IMR-90 (cell line): ENCODE measurements around the gene TCHH. TPM values are rescaled to one million over a fixed set of nuclear protein-coding genes. Genes with fewer than 3 reads are reported as not detected.

ENCODE experiments used
- ATAC-seq: fragments of 200-7000 bp; cut with Tn5 transposase; 2 replicates; pipeline ENCODE4 v1.9.1; 2020; ENCODE audit warnings: low read depth, mild to moderate bottlenecking, moderate library complexity
- BruUV-seq: library from RNA; stranded (reverse); fragments of 400-500 nt; replicated peaks from 2 replicates; lab custom pipeline; 2021; lab: Mats Ljungman, UMichigan
- CTCF ChIA-PET: fragments of 300-600 bp; formaldehyde crosslinking; extraction: SDS; loops from one replicate; lab custom pipeline; 2021; ENCODE audit warnings: antibody characterized with exemption; lab: Yijun Ruan, JAX
- POLR2A ChIA-PET: fragments of 300-600 bp; sonication (Branson Sonifier 250); formaldehyde crosslinking; loops from one replicate; lab custom pipeline; 2022; ENCODE audit warnings: antibody characterized with exemption; ENCODE audit not compliant: unreplicated experiment; lab: Charles Lee
- DNase-seq: peaks from one replicate; pipeline ENCODE4 v3.0.0; 2013
- H2AFZ ChIP-seq: replicated peaks from 2 replicates; pipeline ENCODE3; 2013; ENCODE audit warnings: low read length, mild to moderate bottlenecking; ENCODE audit not compliant: poor library complexity
- H2AK5ac ChIP-seq: 2 replicates; pipeline ENCODE4 v1.6.1; 2013; ENCODE audit warnings: low read depth, low read length, inconsistent platforms
- H2AK9ac ChIP-seq: replicated peaks from 2 replicates; pipeline ENCODE3; 2013; ENCODE audit warnings: mild to moderate bottlenecking, low read depth, low read length, moderate library complexity; ENCODE audit not compliant: poor library complexity
- H2BK120ac ChIP-seq: 2 replicates; pipeline ENCODE4 v1.6.1; 2013; ENCODE audit warnings: low read depth, low read length, inconsistent platforms
- H2BK15ac ChIP-seq: 3 replicates; pipeline ENCODE4 v1.6.1; 2013; ENCODE audit warnings: low read depth, low read length, inconsistent platforms
- H2BK20ac ChIP-seq: 2 replicates; pipeline ENCODE4 v1.6.1; 2013; ENCODE audit warnings: low read depth, mild to moderate bottlenecking, inconsistent platforms, low read length, moderate library complexity
- H2BK5ac ChIP-seq: 2 replicates; pipeline ENCODE4 v1.6.1; 2013; ENCODE audit warnings: mild to moderate bottlenecking, low read depth, low read length, inconsistent platforms; ENCODE audit not compliant: poor library complexity, severe bottlenecking
- H3K14ac ChIP-seq: replicated peaks from 2 replicates; pipeline ENCODE4 v1.6.1; 2013; ENCODE audit warnings: low read depth, low read length, inconsistent platforms
- H3K18ac ChIP-seq: 2 replicates; pipeline ENCODE4 v1.6.1; 2013; ENCODE audit warnings: low read depth, low read length, control low read depth
- H3K23ac ChIP-seq: 2 replicates; pipeline ENCODE4 v1.6.1; 2013; ENCODE audit warnings: low read depth, low read length, inconsistent platforms
- H3K27ac ChIP-seq: 2 replicates; pipeline ENCODE4 v1.5.1; 2013; ENCODE audit warnings: mild to moderate bottlenecking, control low read depth, low read length; ENCODE audit not compliant: insufficient read depth
- H3K27me3 ChIP-seq: 2 replicates; pipeline ENCODE4 v1.6.1; 2013; ENCODE audit warnings: low read length; ENCODE audit not compliant: control insufficient read depth, insufficient read depth
- H3K36me3 ChIP-seq: 2 replicates; pipeline ENCODE4 v1.6.1; 2013; ENCODE audit warnings: low read length, mixed read lengths; ENCODE audit not compliant: control insufficient read depth, insufficient read depth
- H3K4ac ChIP-seq: 2 replicates; pipeline ENCODE4 v1.6.1; 2013; ENCODE audit warnings: low read depth, low read length, inconsistent platforms
- H3K4me1 ChIP-seq: 2 replicates; pipeline ENCODE4 v1.6.1; 2013; ENCODE audit warnings: low read length, mixed read lengths; ENCODE audit not compliant: control insufficient read depth, insufficient read depth
- H3K4me2 ChIP-seq: 2 replicates; pipeline ENCODE4 v1.6.1; 2013; ENCODE audit warnings: low read depth, mild to moderate bottlenecking, control low read depth, low read length, moderate library complexity
- H3K4me3 ChIP-seq: 2 replicates; pipeline ENCODE4 v1.5.1; 2013; ENCODE audit warnings: low read depth, mild to moderate bottlenecking, control low read depth, low read length, moderate library complexity; ENCODE audit not compliant: insufficient read depth
- H3K56ac ChIP-seq: 2 replicates; pipeline ENCODE4 v1.6.1; 2013; ENCODE audit warnings: low read length, inconsistent platforms; ENCODE audit not compliant: insufficient read depth; ENCODE audit errors: extremely low read depth
- H3K79me1 ChIP-seq, 2 experiments: 2 replicates each; pipeline ENCODE4 v1.6.1; 2013; ENCODE audit warnings: low read length in 2 of 2, inconsistent platforms in 1 of 2, low read depth in 1 of 2
- H3K9ac ChIP-seq: 2 replicates; pipeline ENCODE4 v1.6.1; 2013; ENCODE audit warnings: low read depth, low read length, control low read depth
- H3K9me1 ChIP-seq: 2 replicates; pipeline ENCODE4 v1.6.1; 2013; ENCODE audit warnings: low read length, inconsistent platforms; ENCODE audit not compliant: insufficient read depth
- H3K9me3 ChIP-seq: 2 replicates; pipeline ENCODE4 v1.6.1; 2013; ENCODE audit warnings: low read length; ENCODE audit not compliant: control insufficient read depth, insufficient read depth
- H4K20me1 ChIP-seq: 2 replicates; pipeline ENCODE4 v1.6.1; 2013; ENCODE audit warnings: low read length, inconsistent platforms; ENCODE audit not compliant: insufficient read depth
- H4K5ac ChIP-seq: 2 replicates; pipeline ENCODE4 v1.6.1; 2013; ENCODE audit warnings: mild to moderate bottlenecking, low read depth, low read length, control low read depth
- H4K8ac ChIP-seq, 2 experiments: 2 replicates each; pipeline ENCODE4 v1.6.1; 2013; ENCODE audit warnings: low read depth in 2 of 2, low read length in 2 of 2, control low read depth in 1 of 2, inconsistent platforms in 1 of 2
- H4K91ac ChIP-seq: 2 replicates; pipeline ENCODE4 v1.6.1; 2013; ENCODE audit warnings: low read depth, low read length, inconsistent platforms; ENCODE audit not compliant: insufficient read depth
- BHLHE40 ChIP-seq: fragments of 150-350 bp; IDR thresholded peaks from 2 replicates; pipeline ENCODE4 v1.6.1; 2016; ENCODE audit warnings: mild to moderate bottlenecking, low read depth, low read length
- CEBPB ChIP-seq: IDR thresholded peaks from 2 replicates; pipeline ENCODE4 v1.6.1; 2012; ENCODE audit warnings: low read depth, low read length, improper control_type of control experiment
- CHD1 ChIP-seq: IDR thresholded peaks from 2 replicates; pipeline ENCODE4 v1.6.1; 2012; ENCODE audit warnings: low read depth, low read length, improper control_type of control experiment
- FOS ChIP-seq: fragments of 150-350 bp; IDR thresholded peaks from 2 replicates; pipeline ENCODE4 v1.6.1; 2016; ENCODE audit warnings: low read depth, low read length
- MAFK ChIP-seq: IDR thresholded peaks from 2 replicates; pipeline ENCODE4 v1.6.1; 2012; ENCODE audit warnings: low read depth, low read length, improper control_type of control experiment
- MAZ ChIP-seq: IDR thresholded peaks from 2 replicates; pipeline ENCODE4 v1.6.1; 2012; ENCODE audit warnings: low read depth, mild to moderate bottlenecking, low read length, improper control_type of control experiment, moderate library complexity, borderline replicate concordance
- MXI1 ChIP-seq: IDR thresholded peaks from 2 replicates; pipeline ENCODE4 v1.6.1; 2012; ENCODE audit warnings: low read depth, mild to moderate bottlenecking, low read length, moderate library complexity, borderline replicate concordance
- NFE2L2 ChIP-seq: fragments of 150-350 bp; IDR thresholded peaks from 2 replicates; pipeline ENCODE4 v1.6.1; 2016; ENCODE audit warnings: low read depth, mild to moderate bottlenecking, low read length
- RFX5 ChIP-seq: IDR thresholded peaks from 2 replicates; pipeline ENCODE4 v1.8.0; 2012; ENCODE audit warnings: low read depth, mild to moderate bottlenecking, low read length, moderate library complexity
- SMC3 ChIP-seq: fragments of 150-350 bp; IDR thresholded peaks from 2 replicates; pipeline ENCODE4 v1.6.1; 2016; ENCODE audit warnings: low read depth, mild to moderate bottlenecking, antibody characterized with exemption, low read length, moderate library complexity
- WGBS, 2 experiments: methylation state at CpG; one replicate each; pipeline versions ENCODE4 v1.1.5 to v1.1.7; 2013; ENCODE audit warnings: missing lambda C conversion rate in 2 of 2; ENCODE audit not compliant: insufficient read length in 1 of 2; ENCODE audit errors: extremely low coverage in 2 of 2; 5-methylcytosine and 5-hydroxymethylcytosine counted together
- dilution Hi-C: fragments of 300-500 bp; cut with HindIII; formaldehyde crosslinking; loops from one replicate; pipeline ENCODE4 v1.14.3; 2018; ENCODE audit warnings: low sequenced_read_pairs; ENCODE audit not compliant: unreplicated experiment
- in situ Hi-C: fragments of 300-500 bp; cut with MboI; formaldehyde crosslinking; loops from 3 replicates; pipeline ENCODE4 v1.14.3; 2019; ENCODE audit warnings: low sequenced_read_pairs, inconsistent platforms, mixed read lengths
- intact Hi-C: fragments of 100-400 bp; cut with micrococcal nuclease; formaldehyde crosslinking; loops from 2 replicates; pipeline ENCODE4 v1.10.0; 2022
- polyA plus RNA-seq, 3 experiments: library from polyadenylated mRNA; depleted of rRNA; stranded (reverse); fragments of >200 nt; gene quantifications; 2 replicates each; pipeline ENCODE4 v1.2.3, GENCODE V29; 2012; ENCODE audit warnings: low replicate concordance in 1 of 3
- total RNA-seq: library from RNA; depleted of rRNA; stranded (reverse); fragments of >200 nt; gene quantifications from 2 replicates; pipeline ENCODE4 v1.2.3, GENCODE V29; 2012
- TF ChIP-seq, protein P1 (sequence below): fragments of 150-350 bp; IDR thresholded peaks from 2 replicates; pipeline ENCODE4 v1.6.1; 2016; ENCODE audit warnings: low read depth, mild to moderate bottlenecking, low read length, moderate library complexity, borderline replicate concordance
- TF ChIP-seq, protein P2 (sequence below): conservative IDR thresholded peaks from 2 replicates; pipeline ENCODE4 v1.5.1; 2012; ENCODE audit warnings: mild to moderate bottlenecking, low read depth, low read length, improper control_type of control experiment
- TF ChIP-seq, protein P3 (sequence below): fragments of 150-350 bp; IDR thresholded peaks from 2 replicates; pipeline ENCODE4 v1.6.1; 2017; ENCODE audit warnings: mild to moderate bottlenecking, antibody characterized with exemption, low read length, low read depth

The TCHH gene
- total and polyA plus RNA-seq, 2 of the 4 experiments (the other 2 are of a cell fraction): not detected

DNA sequence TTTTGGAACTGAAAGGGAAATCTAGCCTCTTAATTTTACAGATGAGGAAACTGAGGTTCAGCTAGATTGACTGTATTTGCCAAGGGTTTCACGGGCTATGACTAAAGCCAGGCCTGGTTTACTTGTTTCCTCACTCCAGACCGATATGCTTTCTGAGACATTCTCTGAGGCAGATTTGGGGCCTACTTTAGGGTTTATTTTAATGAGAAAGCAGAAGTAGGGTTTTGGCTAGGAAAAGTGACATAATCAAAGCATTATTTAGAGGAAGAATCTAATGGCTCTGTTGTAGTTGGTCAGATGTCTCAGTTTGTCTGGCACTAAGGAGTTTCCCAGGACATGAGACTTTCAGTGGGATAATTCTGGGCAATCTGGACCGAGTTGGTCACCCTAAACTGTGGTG lies 45.3 kb upstream of the TCHH start:
- no peak overlapping the region for H3K4me2 ChIP-seq
- no peak overlapping the region for H2BK120ac ChIP-seq
- H3K9ac ChIP-seq: no peak overlapping the region
- peaks cover 6% of the 10 kb centered on the region; the same call in 1 of the 2 replicates for H3K27me3 ChIP-seq
- H3K79me1 ChIP-seq: no peaks in the 10 kb centered on the region
- H4K8ac ChIP-seq: no peak overlapping the region
- in situ Hi-C loops (no loop called here), intact Hi-C loops (no loop called here), dilution Hi-C loops (no loop called here)
- H2AK9ac ChIP-seq: no peak overlapping the region
- ATAC-seq (no peak), DNase-seq (no peak)
- no peak overlapping the region for H3K23ac ChIP-seq
- no peak for TF ChIP-seq RFX5
- TF ChIP-seq, protein P1, sequence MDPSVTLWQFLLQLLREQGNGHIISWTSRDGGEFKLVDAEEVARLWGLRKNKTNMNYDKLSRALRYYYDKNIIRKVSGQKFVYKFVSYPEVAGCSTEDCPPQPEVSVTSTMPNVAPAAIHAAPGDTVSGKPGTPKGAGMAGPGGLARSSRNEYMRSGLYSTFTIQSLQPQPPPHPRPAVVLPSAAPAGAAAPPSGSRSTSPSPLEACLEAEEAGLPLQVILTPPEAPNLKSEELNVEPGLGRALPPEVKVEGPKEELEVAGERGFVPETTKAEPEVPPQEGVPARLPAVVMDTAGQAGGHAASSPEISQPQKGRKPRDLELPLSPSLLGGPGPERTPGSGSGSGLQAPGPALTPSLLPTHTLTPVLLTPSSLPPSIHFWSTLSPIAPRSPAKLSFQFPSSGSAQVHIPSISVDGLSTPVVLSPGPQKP: no peak
- TF ChIP-seq CHD1: no peak
- TF ChIP-seq SMC3: no peak
- no peak for TF ChIP-seq MXI1
- TF ChIP-seq, protein P2, sequence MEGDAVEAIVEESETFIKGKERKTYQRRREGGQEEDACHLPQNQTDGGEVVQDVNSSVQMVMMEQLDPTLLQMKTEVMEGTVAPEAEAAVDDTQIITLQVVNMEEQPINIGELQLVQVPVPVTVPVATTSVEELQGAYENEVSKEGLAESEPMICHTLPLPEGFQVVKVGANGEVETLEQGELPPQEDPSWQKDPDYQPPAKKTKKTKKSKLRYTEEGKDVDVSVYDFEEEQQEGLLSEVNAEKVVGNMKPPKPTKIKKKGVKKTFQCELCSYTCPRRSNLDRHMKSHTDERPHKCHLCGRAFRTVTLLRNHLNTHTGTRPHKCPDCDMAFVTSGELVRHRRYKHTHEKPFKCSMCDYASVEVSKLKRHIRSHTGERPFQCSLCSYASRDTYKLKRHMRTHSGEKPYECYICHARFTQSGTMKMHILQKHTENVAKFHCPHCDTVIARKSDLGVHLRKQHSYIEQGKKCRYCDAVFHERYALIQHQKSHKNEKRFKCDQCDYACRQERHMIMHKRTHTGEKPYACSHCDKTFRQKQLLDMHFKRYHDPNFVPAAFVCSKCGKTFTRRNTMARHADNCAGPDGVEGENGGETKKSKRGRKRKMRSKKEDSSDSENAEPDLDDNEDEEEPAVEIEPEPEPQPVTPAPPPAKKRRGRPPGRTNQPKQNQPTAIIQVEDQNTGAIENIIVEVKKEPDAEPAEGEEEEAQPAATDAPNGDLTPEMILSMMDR: no peak
- no peak for TF ChIP-seq CEBPB
- TF ChIP-seq NFE2L2: no peak
- no peak for TF ChIP-seq FOS
- no peak for TF ChIP-seq MAFK
- TF ChIP-seq, protein P3, sequence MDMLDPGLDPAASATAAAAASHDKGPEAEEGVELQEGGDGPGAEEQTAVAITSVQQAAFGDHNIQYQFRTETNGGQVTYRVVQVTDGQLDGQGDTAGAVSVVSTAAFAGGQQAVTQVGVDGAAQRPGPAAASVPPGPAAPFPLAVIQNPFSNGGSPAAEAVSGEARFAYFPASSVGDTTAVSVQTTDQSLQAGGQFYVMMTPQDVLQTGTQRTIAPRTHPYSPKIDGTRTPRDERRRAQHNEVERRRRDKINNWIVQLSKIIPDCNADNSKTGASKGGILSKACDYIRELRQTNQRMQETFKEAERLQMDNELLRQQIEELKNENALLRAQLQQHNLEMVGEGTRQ: no peak
- TF ChIP-seq MAZ: no peak
- TF ChIP-seq BHLHE40: no peak
- CTCF ChIA-PET: no interaction called here
- no peak overlapping the region for H3K56ac ChIP-seq
- H3K27ac ChIP-seq: no peak overlapping the region
- no peak overlapping the region for H4K5ac ChIP-seq
- H2AK5ac ChIP-seq: no peak overlapping the region
- H4K20me1 ChIP-seq: no peaks in the 10 kb centered on the region
- no peaks in the 10 kb centered on the region for H3K9me1 ChIP-seq
- no peaks in the 10 kb centered on the region for H3K36me3 ChIP-seq
- no peak overlapping the region for H2BK5ac ChIP-seq
- H2BK15ac ChIP-seq: no peak overlapping the region
- no peaks in the 10 kb centered on the region for H3K9me3 ChIP-seq
- H3K4me1 ChIP-seq: no peaks in the 10 kb centered on the region; the same call in 1 of the 2 replicates
- no peak overlapping the region for H3K4me3 ChIP-seq
- H3K14ac ChIP-seq: no peak overlapping the region
- H4K91ac ChIP-seq: no peak overlapping the region
- no peak overlapping the region for H2AFZ ChIP-seq
- POLR2A ChIA-PET: no interaction called here
- no peak overlapping the region for H3K4ac ChIP-seq
- WGBS, 2 experiments: 7% methylated on average over 1 of the region's 3 CpGs; no CpG with 5 or more reads in 1 of the 2 experiments
- no peak overlapping the region for H2BK20ac ChIP-seq
- no peak overlapping the region for H3K18ac ChIP-seq
- BruUV-seq: no TSS peak
